Measurements from ENCODE around the gene LRRN2. TPM values are rescaled to one million over a fixed set of nuclear protein-coding genes. Genes with fewer than 3 reads are reported as not detected.

The LRRN2 gene
- total and polyA plus RNA-seq, 2 donors (not counting 3 experiments of a cell fraction or from before 2014, with no cell fraction given): not detected

DNA sequence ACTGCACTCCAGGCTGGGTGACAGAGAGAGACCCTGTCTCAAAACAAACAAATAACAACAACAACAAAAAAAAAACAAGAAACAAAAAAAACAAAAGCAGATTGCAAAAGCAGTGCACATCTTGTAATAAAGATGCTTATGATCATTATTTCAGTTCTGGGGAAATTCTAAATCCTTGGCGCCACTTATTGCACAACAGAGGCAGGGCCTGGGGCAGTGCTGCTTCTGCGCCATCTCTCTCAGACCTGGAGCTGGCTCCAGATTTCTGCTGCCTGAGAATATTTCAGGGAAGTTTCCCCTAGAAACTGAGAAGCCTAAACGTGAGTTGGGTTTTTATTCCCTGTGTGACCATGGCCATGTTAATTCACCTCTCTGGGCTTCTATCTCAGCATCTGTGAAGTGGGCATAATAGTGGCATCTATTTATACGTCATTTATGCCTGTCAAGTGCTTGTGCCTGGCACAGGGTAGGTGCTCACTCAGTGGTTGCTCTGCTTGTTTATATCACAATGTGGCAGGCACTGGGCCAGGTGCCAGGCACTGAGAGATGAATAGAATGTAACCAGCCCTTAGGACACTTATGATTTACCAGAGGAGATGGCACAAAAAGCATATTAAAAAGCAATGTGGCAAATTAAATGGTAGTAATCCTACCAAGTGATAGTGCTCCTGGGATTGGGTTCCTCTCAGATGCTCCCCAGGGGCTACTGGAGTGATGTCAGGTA lies 101.5 kb downstream of the LRRN2 start:
- Histone ChIP-seq H3K9me3 (replicated peaks; ENCODE audit: control insufficient read depth, insufficient read depth, low read length) (no peaks in the 10 kb centered on the region), H3K27me3 (ENCODE audit: control insufficient read depth in 2 of 2, insufficient read depth in 2 of 2, low read length in 2 of 2) (no peaks in the 10 kb centered on the region), H3K4me1 (ENCODE audit: control insufficient read depth, extremely low read depth, insufficient read depth, low read length) (no peaks in the 10 kb centered on the region), H3K9me1 (replicated peaks; ENCODE audit: control insufficient read depth, extremely low read depth, insufficient read depth, low read length) (no peaks in the 10 kb centered on the region), H3K27ac (ENCODE audit: insufficient read depth, low read depth, low read length) (no peak overlapping the region), H3K9ac (replicated peaks; ENCODE audit: extremely low read depth, insufficient read depth, low read length) (no peak overlapping the region), H3K4me2 (ENCODE audit: insufficient read depth, low read length) (no peak overlapping the region), H3K79me2 (ENCODE audit: control insufficient read depth, insufficient read depth, low read length) (no peaks in the 10 kb centered on the region), H3K4me3 (replicated peaks in 1 of 3; ENCODE audit: insufficient read depth in 1 of 3, low read depth in 1 of 3, low read length in 3 of 3) (no peak overlapping the region), H4K20me1 (replicated peaks; ENCODE audit: control insufficient read depth, extremely low read depth, insufficient read depth, low read length) (no peaks in the 10 kb centered on the region), H2AFZ (ENCODE audit: low read depth, low read length) (no peak overlapping the region), H3K36me3 (ENCODE audit: control insufficient read depth in 2 of 2, extremely low read depth in 1 of 2, insufficient read depth in 2 of 2, low read length in 2 of 2) (no peaks in the 10 kb centered on the region)
- ChIA-PET CTCF (interaction anchor here (1.0 to 2.0 kb wide), 2 partner anchors 18 to 223 kb away, joined by 3 to 6 read pairs; no protein-coding TSS in a partner anchor), POLR2A (no interaction called here)
- no peak for FAIRE-seq
- no peak for DNase-seq (ENCODE audit: low read depth, low spot score)
- intact Hi-C loops (cut with micrococcal nuclease): no loop called here
- dilution Hi-C loops (cut with MboI; ENCODE audit: extremely low pct_ligation_motif_present, low sequenced_read_pairs): no loop called here
- TF ChIP-seq FOS (IDR thresholded peaks at IDR 0.05; ENCODE audit: borderline replicate concordance, insufficient read depth, low read length): no peak
- TF ChIP-seq, protein P1, sequence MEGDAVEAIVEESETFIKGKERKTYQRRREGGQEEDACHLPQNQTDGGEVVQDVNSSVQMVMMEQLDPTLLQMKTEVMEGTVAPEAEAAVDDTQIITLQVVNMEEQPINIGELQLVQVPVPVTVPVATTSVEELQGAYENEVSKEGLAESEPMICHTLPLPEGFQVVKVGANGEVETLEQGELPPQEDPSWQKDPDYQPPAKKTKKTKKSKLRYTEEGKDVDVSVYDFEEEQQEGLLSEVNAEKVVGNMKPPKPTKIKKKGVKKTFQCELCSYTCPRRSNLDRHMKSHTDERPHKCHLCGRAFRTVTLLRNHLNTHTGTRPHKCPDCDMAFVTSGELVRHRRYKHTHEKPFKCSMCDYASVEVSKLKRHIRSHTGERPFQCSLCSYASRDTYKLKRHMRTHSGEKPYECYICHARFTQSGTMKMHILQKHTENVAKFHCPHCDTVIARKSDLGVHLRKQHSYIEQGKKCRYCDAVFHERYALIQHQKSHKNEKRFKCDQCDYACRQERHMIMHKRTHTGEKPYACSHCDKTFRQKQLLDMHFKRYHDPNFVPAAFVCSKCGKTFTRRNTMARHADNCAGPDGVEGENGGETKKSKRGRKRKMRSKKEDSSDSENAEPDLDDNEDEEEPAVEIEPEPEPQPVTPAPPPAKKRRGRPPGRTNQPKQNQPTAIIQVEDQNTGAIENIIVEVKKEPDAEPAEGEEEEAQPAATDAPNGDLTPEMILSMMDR (IDR thresholded peaks at IDR 0.05; ENCODE audit: extremely low read depth in 1 of 2, insufficient read depth in 1 of 2, low read depth in 1 of 2, low read length in 2 of 2): no peak
- TF ChIP-seq POLR2AphosphoS5 (IDR thresholded peaks at IDR 0.05; ENCODE audit: insufficient read depth, low read depth, low read length): no peak
- no peak for TF ChIP-seq EZH2 (IDR thresholded peaks at IDR 0.05; ENCODE audit: borderline replicate concordance, low read depth, low read length, severe bottlenecking)
- no peak for TF ChIP-seq POLR2A (IDR thresholded peaks at IDR 0.05; ENCODE audit: low read depth, low read length)
- TF ChIP-seq MYC (IDR thresholded peaks at IDR 0.05; ENCODE audit: low read depth, low read length): no peak
- no peak for TF ChIP-seq GATA2 (IDR thresholded peaks at IDR 0.05; ENCODE audit: insufficient read depth, insufficient read length, low read depth, low read length)
- TF ChIP-seq, protein P2, sequence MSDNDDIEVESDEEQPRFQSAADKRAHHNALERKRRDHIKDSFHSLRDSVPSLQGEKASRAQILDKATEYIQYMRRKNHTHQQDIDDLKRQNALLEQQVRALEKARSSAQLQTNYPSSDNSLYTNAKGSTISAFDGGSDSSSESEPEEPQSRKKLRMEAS (IDR thresholded peaks at IDR 0.05; ENCODE audit: insufficient read depth, insufficient read length): no peak
- no peak for TF ChIP-seq JUN (IDR thresholded peaks at IDR 0.05; ENCODE audit: borderline replicate concordance, insufficient read depth, insufficient read length, low read depth)
- no TSS peak for BruUV-seq (replicated peaks)
